Measurements from ENCODE around the gene IL12RB2.

The IL12RB2 gene

DNA sequence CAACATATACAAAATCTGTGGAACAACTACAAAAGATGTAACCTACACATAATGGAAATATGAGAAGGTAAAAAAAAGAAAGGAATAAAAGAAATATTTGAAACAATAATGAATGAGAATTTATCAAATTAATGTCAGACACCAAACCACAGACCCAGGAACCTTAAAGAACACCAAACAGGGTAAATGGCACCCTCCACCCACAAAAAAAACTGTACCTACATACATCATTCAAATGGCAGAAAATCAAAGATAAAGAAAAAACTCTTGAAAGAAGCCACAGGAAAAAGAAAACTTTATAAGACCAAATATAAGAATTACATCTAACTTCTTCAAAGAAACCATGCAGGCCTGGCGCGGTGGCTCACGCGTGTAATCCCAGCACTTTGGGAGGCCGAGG, 54.0 kb downstream of the IL12RB2 start:
- no peak overlapping the region for H3K27ac ChIP-seq (ENCODE audit: low read length)
- no peaks in the 10 kb centered on the region for H3K79me2 ChIP-seq (ENCODE audit: low read length)
- no peak overlapping the region for H3K9ac ChIP-seq (ENCODE audit: low read length)
- H3K4me2 ChIP-seq (ENCODE audit: low read length), result no peak overlapping the region
- H3K4me1 ChIP-seq (ENCODE audit: low read length), result no peaks in the 10 kb centered on the region
- no peaks in the 10 kb centered on the region for H3K36me3 ChIP-seq (replicated peaks; ENCODE audit: low read depth, low read length)
- no peaks in the 10 kb centered on the region for H4K20me1 ChIP-seq (ENCODE audit: insufficient read depth, low read length)
- TF ChIP-seq, protein P1, sequence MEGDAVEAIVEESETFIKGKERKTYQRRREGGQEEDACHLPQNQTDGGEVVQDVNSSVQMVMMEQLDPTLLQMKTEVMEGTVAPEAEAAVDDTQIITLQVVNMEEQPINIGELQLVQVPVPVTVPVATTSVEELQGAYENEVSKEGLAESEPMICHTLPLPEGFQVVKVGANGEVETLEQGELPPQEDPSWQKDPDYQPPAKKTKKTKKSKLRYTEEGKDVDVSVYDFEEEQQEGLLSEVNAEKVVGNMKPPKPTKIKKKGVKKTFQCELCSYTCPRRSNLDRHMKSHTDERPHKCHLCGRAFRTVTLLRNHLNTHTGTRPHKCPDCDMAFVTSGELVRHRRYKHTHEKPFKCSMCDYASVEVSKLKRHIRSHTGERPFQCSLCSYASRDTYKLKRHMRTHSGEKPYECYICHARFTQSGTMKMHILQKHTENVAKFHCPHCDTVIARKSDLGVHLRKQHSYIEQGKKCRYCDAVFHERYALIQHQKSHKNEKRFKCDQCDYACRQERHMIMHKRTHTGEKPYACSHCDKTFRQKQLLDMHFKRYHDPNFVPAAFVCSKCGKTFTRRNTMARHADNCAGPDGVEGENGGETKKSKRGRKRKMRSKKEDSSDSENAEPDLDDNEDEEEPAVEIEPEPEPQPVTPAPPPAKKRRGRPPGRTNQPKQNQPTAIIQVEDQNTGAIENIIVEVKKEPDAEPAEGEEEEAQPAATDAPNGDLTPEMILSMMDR (IDR thresholded peaks at IDR 0.05; ENCODE audit: low read depth, low read length), result no peak
- H3K27me3 ChIP-seq (ENCODE audit: low read depth, low read length), result no peaks in the 10 kb centered on the region
- no peak overlapping the region for H3K4me3 ChIP-seq (ENCODE audit: low read length)
- no peaks in the 10 kb centered on the region for H3K9me3 ChIP-seq (ENCODE audit: insufficient read depth, low read length)
- no peak overlapping the region for H2AFZ ChIP-seq (ENCODE audit: low read depth, low read length)

DNA sequence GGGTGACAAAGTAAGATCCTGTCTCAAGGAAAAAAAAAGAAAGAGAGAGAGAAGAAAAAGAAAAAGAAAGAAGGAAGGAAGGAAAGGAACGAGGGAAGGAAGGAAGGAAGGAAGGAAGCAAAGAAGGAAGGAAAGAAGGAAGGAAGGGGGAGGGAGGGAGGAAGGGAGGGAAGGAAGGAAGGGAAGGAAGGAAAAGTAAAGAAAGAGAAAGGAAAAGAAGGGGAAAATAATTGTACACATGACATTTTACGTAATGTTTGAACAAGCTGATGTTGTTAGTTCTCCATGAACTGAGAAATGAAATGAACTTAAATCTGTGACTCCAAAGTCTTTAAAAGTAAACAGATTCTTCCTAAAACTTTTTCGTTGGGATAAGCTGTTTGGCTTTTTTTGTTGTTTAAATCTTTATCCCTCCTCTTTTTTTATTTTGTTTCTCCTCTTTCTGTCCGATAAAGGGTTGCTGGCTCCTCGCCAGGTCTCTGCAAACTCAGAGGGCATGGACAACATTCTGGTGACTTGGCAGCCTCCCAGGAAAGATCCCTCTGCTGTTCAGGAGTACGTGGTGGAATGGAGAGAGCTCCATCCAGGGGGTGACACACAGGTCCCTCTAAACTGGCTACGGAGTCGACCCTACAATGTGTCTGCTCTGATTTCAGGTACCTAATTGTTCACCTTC, 59.8 kb downstream of the IL12RB2 start:
- H3K36me3 ChIP-seq (replicated peaks; ENCODE audit: low read depth, low read length), result no peaks in the 10 kb centered on the region
- no peak overlapping the region for H3K4me2 ChIP-seq (ENCODE audit: low read length)
- no peaks in the 10 kb centered on the region for H3K4me1 ChIP-seq (ENCODE audit: low read length)
- no peaks in the 10 kb centered on the region for H4K20me1 ChIP-seq (ENCODE audit: insufficient read depth, low read length)
- H3K9me3 ChIP-seq (ENCODE audit: insufficient read depth, low read length), result no peaks in the 10 kb centered on the region
- H3K9ac ChIP-seq (ENCODE audit: low read length), result no peak overlapping the region
- H3K79me2 ChIP-seq (ENCODE audit: low read length), result no peaks in the 10 kb centered on the region
- no peak overlapping the region for H3K4me3 ChIP-seq (ENCODE audit: low read length)
- TF ChIP-seq, protein P1 (IDR thresholded peaks at IDR 0.05; ENCODE audit: low read depth, low read length), result no peak
- no peak for TF ChIP-seq EZH2phosphoT487 (IDR thresholded peaks at IDR 0.05; ENCODE audit: low read depth)
- H3K27me3 ChIP-seq (ENCODE audit: low read depth, low read length), result no peaks in the 10 kb centered on the region
- H2AFZ ChIP-seq (ENCODE audit: low read depth, low read length), result no peak overlapping the region
- no peak overlapping the region for H3K27ac ChIP-seq (ENCODE audit: low read length)

DNA sequence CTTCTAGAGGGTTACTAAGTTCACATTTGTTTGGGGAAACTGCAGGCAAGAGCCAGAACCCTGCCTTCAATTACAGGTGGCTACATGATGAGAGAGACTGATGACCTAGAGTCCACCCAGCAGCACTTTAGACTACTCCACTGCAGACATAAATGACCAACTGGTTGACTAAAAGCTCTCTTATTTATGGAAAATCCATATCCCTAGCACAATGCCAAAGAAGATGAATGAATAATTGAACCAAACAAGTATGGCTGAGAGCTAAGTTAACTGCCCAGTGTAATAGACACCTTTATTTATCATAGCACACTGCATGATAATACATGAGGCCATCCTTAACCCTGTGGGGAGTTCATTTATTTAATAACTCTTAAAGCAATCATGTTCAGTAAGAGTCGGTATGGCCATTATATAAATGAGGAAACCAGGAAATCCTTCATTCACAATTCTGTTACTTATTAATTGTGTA, 60.4 kb downstream of the IL12RB2 start:
- Histone ChIP-seq H3K4me2 (ENCODE audit: low read length) (no peak overlapping the region), H3K4me1 (ENCODE audit: low read length) (no peaks in the 10 kb centered on the region), H2AFZ (ENCODE audit: low read depth, low read length) (no peak overlapping the region), H3K9ac (ENCODE audit: low read length) (no peak overlapping the region), H3K9me3 (ENCODE audit: insufficient read depth, low read length) (no peaks in the 10 kb centered on the region), H3K36me3 (replicated peaks; ENCODE audit: low read depth, low read length) (no peaks in the 10 kb centered on the region), H3K79me2 (ENCODE audit: low read length) (no peaks in the 10 kb centered on the region), H3K27ac (ENCODE audit: low read length) (no peak overlapping the region), H3K4me3 (ENCODE audit: low read length) (no peak overlapping the region), H4K20me1 (ENCODE audit: insufficient read depth, low read length) (no peaks in the 10 kb centered on the region), H3K27me3 (ENCODE audit: low read depth, low read length) (no peaks in the 10 kb centered on the region)
- no peak for TF ChIP-seq EZH2phosphoT487 (IDR thresholded peaks at IDR 0.05; ENCODE audit: low read depth)
- TF ChIP-seq, protein P1 (IDR thresholded peaks at IDR 0.05; ENCODE audit: low read depth, low read length), result no peak

DNA sequence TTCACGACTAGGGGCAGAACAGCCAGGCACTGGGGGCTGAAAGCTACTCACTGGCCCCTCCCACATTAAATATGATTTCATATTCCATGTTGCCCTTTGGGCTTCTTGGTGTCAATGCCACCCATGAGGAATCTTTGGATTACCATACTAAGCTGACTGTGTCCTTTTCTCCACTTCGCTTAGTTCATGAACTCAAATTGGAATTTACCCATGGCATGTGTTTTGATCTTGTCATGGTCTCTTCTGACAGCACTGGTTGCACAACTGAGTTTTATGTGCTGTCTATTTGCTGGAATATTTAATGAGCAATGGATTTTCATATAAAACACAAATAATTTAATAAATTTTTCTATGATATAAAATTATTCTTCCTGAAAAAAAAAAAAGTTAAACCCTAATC, 63.4 kb downstream of the IL12RB2 start:
- Histone ChIP-seq H3K9ac (ENCODE audit: low read length) (no peak overlapping the region), H4K20me1 (ENCODE audit: insufficient read depth, low read length) (no peaks in the 10 kb centered on the region), H3K4me2 (ENCODE audit: low read length) (no peak overlapping the region), H3K4me1 (ENCODE audit: low read length) (no peaks in the 10 kb centered on the region), H3K36me3 (replicated peaks; ENCODE audit: low read depth, low read length) (no peaks in the 10 kb centered on the region), H3K79me2 (ENCODE audit: low read length) (no peaks in the 10 kb centered on the region), H3K27me3 (ENCODE audit: low read depth, low read length) (no peaks in the 10 kb centered on the region), H3K27ac (ENCODE audit: low read length) (no peak overlapping the region), H3K4me3 (ENCODE audit: low read length) (no peak overlapping the region), H3K9me3 (ENCODE audit: insufficient read depth, low read length) (no peaks in the 10 kb centered on the region), H2AFZ (ENCODE audit: low read depth, low read length) (no peak overlapping the region)
- TF ChIP-seq, protein P1 (IDR thresholded peaks at IDR 0.05; ENCODE audit: low read depth, low read length), result no peak
